ENCODE results near the gene RNF14.
A peak's percentile ranks its signal among the peaks of the same experiment; 100 is the strongest.

The RNF14 gene

DNA sequence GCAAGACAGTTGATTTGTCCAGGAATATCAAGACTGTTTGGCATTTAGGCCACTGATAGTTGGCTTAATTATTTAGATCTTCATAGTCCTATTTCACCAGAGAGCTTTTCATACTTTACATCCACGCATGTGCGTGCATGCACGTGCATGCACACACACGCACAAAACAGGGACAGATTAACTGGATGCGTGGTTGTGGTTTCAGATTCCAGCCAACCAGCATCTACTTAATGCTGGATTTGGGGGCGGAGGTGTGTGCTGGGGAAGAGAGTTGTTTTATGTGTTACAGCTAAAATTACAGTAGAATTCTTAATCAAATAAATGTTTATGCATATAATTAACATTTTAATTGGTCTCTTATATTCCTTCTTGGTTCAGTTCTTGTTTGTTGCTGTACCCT lies 7.3 kb downstream of the RNF14 start:
- no peak for DNase-seq

DNA sequence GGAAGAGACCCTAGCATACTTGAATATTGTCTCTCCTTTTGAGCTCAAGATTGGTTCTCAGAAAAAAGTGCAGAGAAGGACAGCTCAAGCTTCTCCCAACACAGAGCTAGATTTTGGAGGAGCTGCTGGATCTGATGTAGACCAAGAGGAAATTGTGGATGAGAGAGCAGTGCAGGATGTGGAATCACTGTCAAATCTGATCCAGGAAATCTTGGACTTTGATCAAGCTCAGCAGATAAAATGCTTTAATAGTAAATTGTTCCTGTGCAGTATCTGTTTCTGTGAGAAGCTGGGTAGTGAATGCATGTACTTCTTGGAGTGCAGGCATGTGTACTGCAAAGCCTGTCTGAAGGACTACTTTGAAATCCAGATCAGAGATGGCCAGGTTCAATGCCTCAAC lies 9.5 kb downstream of the RNF14 start:
- DNase-seq, result no peak

DNA sequence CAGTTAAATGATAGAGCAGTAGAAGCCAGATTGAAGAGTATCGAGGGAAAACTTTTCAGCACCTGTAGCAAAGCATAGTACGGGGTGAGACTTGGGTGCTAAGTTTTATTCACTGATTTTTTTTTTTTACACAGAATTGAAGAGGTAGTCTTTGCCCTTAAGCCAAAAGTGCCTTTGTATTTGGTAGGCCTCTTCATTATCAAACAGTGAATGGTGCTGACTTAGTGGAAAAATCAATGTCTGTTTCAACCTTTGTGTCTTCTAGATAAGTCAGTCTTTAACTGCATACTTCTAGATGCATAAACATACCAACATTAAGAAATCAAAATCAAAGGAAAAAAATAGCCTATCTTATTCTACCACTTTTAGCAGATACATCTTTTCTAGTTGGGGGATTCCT lies 13.7 kb downstream of the RNF14 start:
- no peak for DNase-seq

DNA sequence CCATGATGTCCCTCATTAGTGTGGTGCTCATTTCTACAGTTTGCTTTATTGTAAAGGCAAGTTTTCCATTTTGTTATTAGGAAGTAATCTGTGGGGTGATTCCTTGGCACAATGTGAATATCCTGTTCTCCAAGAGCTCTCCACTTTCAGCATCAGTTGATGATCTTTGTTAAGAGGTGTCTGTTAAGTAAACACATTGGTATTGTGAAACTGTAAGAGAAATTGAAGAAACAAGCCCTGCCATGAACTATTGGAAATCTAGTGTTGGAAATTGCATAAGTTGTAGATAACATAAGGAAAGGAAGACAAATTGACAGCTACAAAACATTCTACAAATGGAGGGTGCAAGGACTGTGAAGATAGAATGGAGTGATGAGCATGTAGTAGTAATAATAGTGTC lies 17.2 kb downstream of the RNF14 start:
- DNase-seq, result no peak

DNA sequence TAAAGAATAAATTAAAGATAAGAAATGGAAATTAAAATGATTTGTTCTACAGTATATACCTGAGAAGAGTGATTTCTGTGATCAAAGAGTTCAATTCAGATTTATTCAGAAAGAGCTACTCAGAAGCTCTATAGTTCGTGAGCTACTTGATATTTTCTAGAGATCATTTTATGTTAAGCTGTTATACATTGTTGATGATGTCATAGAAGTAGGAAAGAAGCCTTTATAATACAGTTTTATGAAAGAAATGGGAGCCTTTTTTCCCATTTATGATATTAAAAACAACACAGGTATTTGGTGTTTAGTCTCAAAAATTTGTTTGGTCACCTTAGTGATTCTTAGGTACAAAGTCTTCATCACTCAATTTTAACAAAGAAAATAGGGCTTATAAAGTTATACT lies 20.8 kb downstream of the RNF14 start:
- no peak for DNase-seq

DNA sequence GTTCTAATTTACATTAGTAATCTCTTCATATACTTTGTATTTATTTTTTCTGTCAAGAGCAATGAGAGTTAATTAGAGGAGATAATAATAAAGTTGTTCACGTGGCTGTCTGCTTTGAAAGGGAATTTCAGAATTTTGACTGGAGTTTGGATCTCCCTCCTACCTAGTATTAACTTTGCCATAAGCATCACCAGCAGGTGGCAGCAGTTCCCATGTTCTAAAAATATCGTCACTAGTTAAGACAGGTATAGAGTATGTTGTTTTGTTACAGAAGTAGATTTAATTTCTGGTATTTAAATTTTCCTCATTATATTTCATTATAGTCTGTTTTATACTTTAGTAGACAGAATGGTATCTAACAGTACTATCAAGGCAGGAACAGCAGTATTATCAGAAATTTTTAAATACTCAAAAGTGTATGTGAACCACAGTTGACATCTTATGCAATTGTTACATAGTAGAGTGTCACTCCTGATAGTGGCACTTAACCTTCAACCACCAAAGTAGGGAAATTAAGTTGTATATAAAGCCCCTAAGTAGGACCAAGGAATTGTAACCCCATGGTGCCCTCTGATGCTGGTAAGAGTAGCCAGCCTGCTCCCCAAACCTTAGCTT lies 23.6 kb downstream of the RNF14 start:
- peak in 26 of 51 donors; percentile 6 to 79 (median 48) for DNase-seq

DNA sequence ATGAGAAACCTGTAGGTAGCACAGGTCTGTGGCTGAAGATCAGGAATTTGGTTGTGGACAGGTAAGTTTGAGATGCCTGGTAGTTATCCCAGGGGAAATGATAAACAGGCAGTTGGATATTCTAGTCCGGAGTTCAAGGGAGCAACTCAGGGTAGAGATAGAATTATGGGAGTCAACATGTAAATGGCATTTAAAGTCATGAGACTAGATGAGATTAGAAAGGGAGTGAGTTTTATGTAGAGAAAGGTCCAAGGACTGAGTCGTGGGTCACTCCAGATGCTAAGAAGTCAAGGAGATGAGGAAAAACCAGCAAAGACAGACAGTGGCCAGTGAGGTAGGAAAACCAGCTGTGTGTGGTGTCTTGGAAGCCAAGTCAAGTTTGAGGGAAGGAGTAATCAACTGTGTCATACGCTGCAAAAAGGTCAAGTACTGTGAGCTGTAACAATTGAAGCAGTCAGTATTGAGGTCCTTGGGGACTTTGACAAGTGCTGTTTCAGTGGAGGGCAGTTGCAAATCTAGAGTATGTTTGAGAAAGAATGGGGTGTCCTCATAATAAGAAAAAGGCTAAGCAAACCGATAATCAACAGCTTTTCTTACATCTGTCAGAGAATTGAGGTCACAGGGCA lies 25.7 kb downstream of the RNF14 start:
- DNase-seq, result no peak

DNA sequence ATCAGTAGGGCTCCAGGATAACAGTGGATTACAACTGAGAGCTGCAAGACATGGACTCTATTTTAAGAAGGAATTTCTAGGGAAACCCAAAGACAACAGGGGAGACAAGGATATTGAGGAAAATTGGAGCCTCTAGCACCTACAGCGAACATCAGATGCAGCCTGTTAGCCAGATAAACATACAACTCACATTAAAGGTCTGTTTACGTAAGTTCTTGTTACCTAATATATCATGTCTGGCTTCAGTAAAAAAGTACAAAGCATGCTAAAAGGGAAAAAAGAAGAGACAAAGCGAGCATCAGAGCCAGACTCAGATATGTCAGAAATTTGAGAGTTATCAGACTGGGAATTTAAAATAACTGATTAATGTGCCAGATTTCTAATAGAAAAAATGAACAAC lies 26.8 kb downstream of the RNF14 start:
- no peak for DNase-seq

DNA sequence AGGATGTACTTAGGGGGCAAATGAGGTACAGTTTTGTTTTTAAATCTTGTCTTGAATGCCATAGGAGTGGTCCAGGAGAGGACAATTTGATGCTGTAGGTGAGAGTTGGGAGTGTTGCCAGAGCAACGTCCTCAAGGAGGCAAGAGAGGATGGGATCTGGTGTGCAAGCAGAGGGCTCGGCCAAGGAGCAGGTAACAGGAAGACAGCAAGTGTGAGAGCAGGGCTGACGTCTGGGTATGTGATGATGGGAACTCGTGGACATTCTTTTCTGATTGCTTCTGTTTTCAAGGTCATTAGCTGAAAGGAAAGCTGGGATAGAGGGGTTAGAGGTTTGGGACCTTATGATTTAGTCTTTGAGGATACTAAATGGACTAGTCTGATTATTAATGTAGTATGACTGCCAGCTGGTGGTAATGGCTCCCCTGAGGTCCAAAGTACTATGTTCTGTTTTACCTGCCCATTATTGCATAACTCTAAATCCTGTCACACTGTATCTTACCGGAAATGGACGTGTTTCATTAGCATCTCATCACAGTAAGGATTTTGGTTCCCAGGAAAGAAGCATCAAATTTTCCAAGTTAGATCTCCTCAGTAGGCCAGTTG lies 28.6 kb downstream of the RNF14 start:
- no peak for DNase-seq

DNA sequence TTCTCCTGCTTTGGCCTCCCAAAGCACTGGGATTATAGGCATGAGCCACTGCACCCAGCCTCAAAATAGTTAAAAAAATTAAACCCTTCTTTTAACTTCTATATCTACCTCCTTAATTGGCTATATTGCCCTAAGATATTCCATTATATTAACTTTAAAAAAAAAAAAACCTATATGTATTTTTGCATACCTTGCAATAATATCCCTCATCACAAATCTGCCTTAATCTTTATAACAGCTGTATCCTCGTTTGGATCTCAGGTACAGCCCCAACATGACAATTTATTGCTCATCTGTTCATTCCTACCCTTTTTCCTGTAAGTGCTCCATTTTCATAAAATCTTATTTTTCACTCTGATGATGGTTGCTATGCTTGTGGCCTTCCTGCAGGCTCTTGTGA lies 31.3 kb downstream of the RNF14 start:
- no peak for DNase-seq

DNA sequence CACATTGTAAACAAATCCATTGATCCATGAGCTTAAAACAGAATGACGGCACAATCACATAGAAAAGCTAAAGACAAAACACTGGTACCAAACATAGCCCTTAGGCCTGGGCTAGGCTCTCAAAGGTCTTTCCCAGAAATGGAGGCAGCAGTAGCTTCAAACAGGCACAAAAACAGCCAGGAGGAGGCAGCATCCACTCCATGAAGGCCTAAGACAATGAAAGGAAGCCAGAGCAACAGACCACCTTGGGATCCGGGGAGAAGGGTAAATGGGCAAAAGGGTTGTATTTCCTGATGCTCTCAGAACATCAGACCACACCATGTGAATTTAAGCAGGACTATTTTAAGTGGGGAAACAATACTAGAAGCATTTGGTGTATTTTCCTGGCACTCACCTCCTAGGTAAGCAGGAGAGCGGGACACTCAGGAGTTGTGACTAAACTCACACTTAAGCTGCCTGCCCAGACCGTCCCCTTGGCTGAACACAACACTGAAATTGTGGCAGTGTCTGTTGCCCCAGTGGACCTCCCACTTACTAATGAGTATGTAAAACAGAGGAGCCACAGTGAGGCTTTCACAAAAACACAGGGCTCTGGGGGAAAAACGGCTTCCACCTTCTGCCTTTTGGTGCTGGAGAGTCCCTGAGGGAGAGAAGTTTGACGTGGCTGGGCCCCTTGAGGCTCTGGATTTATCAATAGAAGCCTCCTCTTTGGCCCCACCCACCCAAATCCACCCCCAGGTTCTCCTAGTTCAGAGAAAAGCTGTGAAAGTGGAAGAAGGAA lies 32.0 kb downstream of the RNF14 start:
- DNase-seq, result no peak

DNA sequence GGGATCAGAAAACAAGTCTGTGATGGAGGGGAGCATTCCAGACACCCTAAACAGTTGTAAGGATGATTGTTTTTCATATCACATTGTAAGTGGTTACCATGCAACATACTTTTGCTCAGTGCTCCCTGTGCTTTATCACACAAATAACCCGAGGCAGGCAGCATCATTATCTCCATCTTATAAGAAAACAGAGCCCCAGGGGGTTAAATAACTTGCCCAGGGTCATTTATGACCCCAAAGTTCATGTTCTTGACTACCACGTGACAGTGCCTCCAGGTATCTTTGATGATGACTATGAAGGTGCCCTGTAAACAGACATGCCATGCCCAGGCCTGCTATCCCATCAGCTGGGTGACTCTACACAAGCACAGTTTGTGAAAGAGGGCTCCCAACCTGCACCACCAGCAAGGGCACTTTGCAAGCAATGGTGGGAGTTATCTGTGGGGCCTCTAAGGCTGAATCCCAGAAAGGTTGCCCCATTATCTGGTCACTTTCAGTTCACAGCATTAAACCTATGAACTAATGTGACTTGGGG lies 34.4 kb downstream of the RNF14 start:
- DNase-seq, result no peak

DNA sequence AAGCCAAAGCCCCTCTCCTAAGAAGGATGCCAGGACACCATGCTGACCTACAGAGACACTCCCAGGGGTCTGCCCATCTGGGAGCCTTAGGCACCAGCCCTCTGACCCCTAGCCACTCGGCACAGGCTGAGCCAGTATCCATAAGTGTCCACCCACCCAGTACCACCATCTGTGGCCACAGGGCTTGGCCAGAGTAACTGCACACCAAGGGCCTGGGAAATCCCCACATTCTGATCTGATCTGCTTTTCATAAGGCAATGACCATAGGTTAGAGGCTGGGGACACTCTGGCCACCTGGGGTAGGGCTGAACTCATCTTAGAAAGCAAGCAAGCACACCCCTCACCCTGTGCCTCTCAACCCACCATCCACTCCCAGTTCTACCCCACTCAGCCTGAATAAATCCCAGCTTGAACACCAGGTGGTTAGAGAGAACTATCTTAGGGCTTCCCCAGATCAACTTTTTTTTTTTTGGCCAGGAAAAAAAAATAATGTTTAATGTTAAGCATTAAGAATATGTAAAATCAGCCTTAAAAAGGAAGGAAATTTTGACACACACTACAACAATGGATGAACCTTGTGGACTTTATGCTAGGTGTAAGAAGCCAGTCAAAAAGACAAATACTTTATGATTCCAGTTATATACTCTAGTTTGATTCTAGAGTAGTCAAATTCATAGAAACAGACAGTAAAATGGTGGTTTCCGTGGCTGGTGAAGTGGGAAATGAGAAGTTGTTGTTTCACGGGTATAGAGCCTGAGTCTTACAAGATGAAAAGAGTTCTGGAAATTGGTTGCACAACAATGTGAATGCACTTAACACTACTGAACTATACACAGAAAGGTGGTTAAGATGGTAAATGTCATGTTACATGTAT lies 37.7 kb downstream of the RNF14 start:
- no peak for DNase-seq

DNA sequence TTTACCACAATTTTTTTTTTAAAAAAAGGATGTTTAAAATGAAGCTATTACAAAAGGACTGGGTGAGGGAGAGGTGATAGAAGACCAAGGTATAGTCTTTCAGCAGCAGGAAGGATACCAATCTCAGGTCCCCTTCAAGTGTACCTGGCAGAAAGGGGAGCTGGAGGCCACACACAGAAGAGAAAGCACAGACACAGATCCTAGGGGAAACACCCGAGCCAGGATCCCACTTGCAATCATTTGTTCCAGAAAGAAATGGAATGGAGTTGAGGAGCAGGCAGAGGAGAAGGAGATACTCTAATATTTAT lies 38.3 kb downstream of the RNF14 start:
- no peak for DNase-seq

DNA sequence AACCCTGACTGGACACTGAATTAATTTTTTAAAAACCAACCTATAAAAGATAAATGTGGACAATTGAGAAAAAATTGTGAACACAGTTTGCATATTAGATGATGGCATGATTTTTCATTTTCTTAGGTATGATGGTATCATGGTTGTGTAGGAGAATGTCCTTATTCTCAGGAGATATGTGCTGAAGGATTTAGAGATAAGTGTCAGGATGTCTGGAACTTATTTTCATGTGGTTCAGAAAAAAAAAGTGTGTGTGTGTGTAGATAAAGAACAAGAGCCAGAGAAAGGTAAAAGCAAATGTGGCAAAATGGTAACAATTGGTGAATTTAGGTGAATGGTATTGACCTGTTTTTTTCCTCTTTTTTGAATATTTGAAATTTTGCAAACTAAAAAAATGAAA lies 39.9 kb downstream of the RNF14 start:
- no peak for DNase-seq

DNA sequence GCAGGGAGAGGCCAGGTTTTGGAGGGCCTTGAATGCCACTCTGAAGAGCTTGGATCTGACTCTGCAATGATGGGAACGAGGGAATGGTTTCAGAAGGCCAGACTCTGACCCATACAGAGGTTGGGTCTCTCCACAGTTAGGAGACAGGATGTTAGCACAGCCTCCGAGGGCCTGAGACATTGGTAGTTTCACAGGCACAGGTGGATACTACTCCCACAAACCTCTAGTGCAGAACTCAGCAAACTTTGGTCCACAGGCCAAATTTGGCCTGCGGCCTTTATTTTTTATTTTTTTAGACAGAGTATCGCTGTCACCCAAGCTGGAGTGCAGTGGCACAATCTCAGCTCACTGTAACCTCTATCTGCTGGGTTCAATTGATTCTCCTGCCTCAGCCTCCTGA lies 41.0 kb downstream of the RNF14 start:
- no peak for DNase-seq

DNA sequence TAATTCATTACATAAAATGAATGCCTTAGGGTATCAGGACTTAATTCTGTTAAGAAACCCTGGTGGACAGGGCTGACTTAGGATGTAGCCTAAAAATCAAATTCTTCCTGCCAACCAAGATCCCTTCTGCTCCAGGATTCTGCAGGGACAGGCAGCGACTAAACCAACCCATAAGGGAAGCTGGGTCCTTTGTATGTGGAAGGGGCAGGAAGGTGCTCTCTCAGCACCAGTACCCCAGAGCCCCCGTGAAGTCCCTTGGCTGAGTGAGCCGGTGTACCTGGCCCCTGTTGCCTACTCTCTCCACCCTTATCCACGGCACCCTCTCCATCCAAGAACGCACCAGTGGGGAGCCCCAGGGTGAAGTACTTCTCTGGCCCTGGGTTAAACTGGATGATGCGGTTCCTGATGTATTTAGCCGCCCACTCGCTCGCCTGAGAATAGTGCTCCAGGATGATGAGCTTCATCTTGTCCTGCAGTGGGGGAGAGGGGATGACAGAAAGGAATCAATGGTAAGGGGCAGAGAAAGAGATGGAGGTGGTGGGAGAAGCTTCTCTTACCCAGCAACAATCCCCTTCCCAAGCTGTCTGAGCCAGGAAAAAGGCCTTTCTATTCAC lies 42.8 kb downstream of the RNF14 start:
- DNase-seq, result no peak

DNA sequence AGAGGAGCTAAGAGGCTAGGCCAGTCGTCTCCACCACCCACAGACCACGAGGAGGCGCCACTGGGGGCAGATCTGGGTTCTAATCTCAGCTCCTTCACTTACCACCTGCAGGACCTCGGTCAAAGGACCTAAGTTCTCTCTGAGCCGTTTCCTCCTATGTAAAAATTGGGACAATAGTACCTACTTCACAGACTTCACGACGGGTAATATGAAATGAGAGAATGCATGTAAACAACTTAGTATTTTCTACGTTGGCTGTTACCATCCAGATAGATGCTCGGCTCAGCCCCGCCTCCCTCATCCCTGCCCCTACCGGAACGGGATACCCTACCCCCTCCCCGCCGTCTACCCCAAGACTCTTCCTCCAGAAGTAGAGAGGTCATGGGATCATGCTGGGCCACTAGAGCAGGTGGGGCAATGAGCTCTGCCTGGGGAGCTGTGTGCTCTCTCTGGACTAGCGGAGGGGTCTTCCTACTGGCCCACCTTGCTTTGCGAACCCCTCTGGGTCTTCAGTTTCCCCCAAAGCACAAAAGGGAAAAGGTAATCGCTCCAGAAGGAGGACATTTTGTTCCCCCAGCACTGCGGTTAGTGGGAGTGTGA lies 43.4 kb downstream of the RNF14 start:
- DNase-seq, result peak in 28 of 51 donors; percentile 9 to 69 (median 34)

DNA sequence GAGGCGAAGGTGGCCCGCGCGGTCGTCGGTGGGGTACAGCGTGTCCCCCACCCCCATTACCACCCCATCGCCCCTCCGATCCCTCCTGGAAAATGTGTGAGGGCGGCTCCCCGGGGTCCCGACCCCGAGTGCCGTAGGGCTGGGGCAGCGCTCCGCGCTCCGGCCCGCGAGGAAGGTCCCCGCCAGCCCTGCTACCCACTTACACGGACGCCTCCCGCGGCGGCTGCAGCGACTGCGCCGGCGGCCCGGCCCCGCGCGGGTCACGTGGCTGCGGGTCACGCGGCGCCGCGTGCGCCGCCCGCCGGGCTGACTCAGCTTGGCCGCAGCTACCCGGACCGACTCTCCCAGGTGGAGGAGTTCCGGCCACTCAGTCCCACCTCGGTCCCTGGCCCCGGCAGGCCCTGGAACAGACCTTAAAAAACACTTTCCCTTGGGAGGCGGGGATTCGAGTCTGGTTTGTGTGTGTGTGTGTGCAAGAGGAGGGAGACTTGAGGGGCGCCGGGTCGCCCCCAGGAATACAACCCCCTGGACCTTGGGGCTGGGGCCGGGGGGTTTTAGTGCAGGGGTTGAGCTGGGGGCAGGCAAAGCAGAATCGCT lies 44.0 kb downstream of the RNF14 start, which contains the start of gene GNPDA1:
Gene GNPDA1 (minus strand): TSS at position 236 of the 597 bp plus-strand sequence. CDS start 992 bp downstream, outside the sequence.
- peak; percentile 21 to 90 (median 71) for DNase-seq

All from hypothalamus (tissue), 51 donors.